SK-N-SH treated with all-trans-retinoic acid at 6 μM for 48 hours (cell line): ENCODE measurements around the gene NPLOC4.

ENCODE experiments used
- ATAC-seq: fragments of 200-7000 bp; cut with Tn5 transposase; 3 replicates; pipeline ENCODE4 v1.9.1; 2020; ENCODE audit warnings: mild to moderate bottlenecking, moderate library complexity
- ARNTL ChIP-seq: fragments of 450-650 bp; formaldehyde crosslinking; IDR thresholded peaks from 2 replicates; pipeline ENCODE4 v1.5.0; 2020; ENCODE audit warnings: low read depth, mild to moderate bottlenecking, moderate library complexity, borderline replicate concordance
- BACH2 ChIP-seq: fragments of 250-450 bp; sonication (Bioruptor Pico); IDR thresholded peaks from 2 replicates; pipeline ENCODE4 v1.9.0; 2021; ENCODE audit warnings: mild to moderate bottlenecking, borderline replicate concordance
- CREB5 ChIP-seq: fragments of 250-450 bp; sonication (Bioruptor Pico); IDR thresholded peaks from 2 replicates; pipeline ENCODE4 v1.5.1; 2020; ENCODE audit warnings: low read depth, mild to moderate bottlenecking, moderate library complexity
- CSRNP3 ChIP-seq: fragments of 250-450 bp; sonication (Bioruptor Pico); IDR thresholded peaks from 2 replicates; pipeline ENCODE4 v1.5.1; 2021; ENCODE audit warnings: mild to moderate bottlenecking, moderate library complexity
- ESRRG ChIP-seq: fragments of 250-450 bp; sonication (Bioruptor Pico); IDR thresholded peaks from 2 replicates; pipeline ENCODE4 v1.6.1; 2021; ENCODE audit warnings: mild to moderate bottlenecking
- ISL1 ChIP-seq: fragments of 250-450 bp; sonication (Bioruptor Pico); IDR thresholded peaks from 2 replicates; pipeline ENCODE4 v2.1.2; 2022; ENCODE audit warnings: mild to moderate bottlenecking, moderate library complexity
- OSR1 ChIP-seq: fragments of 250-450 bp; sonication (Bioruptor Pico); IDR thresholded peaks from 2 replicates; pipeline ENCODE4 v1.8.0; 2022; ENCODE audit warnings: moderate library complexity, mild to moderate bottlenecking, inconsistent platforms
- PATZ1 ChIP-seq: fragments of 250-450 bp; sonication (Bioruptor Pico); IDR thresholded peaks from 2 replicates; pipeline ENCODE4 v1.8.0; 2020; ENCODE audit warnings: mild to moderate bottlenecking, moderate library complexity, borderline replicate concordance
- POU6F1 ChIP-seq: fragments of 250-450 bp; sonication (Bioruptor Pico); IDR thresholded peaks from 2 replicates; pipeline ENCODE4 v1.8.0; 2021; ENCODE audit warnings: low read depth, mild to moderate bottlenecking, moderate library complexity, borderline replicate concordance
- PPARA ChIP-seq: fragments of 250-450 bp; sonication (Bioruptor Pico); IDR thresholded peaks from 2 replicates; pipeline ENCODE4 v1.5.0; 2020; ENCODE audit warnings: mild to moderate bottlenecking, borderline replicate concordance
- RARB ChIP-seq: fragments of 250-450 bp; sonication (Bioruptor Pico); IDR thresholded peaks from 2 replicates; pipeline ENCODE4 v1.8.0; 2021; ENCODE audit warnings: mild to moderate bottlenecking, moderate library complexity
- SNAI2 ChIP-seq: fragments of 250-450 bp; sonication (Bioruptor Pico); IDR thresholded peaks from 2 replicates; pipeline ENCODE4 v1.5.0; 2020; ENCODE audit warnings: mild to moderate bottlenecking, moderate library complexity
- TOX ChIP-seq: fragments of 250-450 bp; sonication (Bioruptor Pico); IDR thresholded peaks from 2 replicates; pipeline ENCODE4 v1.8.0; 2021; ENCODE audit warnings: mild to moderate bottlenecking, moderate library complexity, borderline replicate concordance
- TSHZ2 ChIP-seq: fragments of 250-450 bp; sonication (Bioruptor Pico); IDR thresholded peaks from 2 replicates; pipeline ENCODE4 v1.5.0; 2020; ENCODE audit warnings: mild to moderate bottlenecking, moderate library complexity
- ZC3H10 ChIP-seq: fragments of 250-450 bp; sonication (Bioruptor Pico); IDR thresholded peaks from 2 replicates; pipeline ENCODE4 v1.5.1; 2021; ENCODE audit warnings: mild to moderate bottlenecking, moderate library complexity
- ZFP30 ChIP-seq: fragments of 450-650 bp; formaldehyde crosslinking; IDR thresholded peaks from 2 replicates; pipeline ENCODE4 v1.5.0; 2022; ENCODE audit warnings: mild to moderate bottlenecking, moderate library complexity
- ZNF70 ChIP-seq: fragments of 450-650 bp; formaldehyde crosslinking; IDR thresholded peaks from 2 replicates; pipeline ENCODE4 v1.5.0; 2020; ENCODE audit warnings: mild to moderate bottlenecking, moderate library complexity
- ZNF8 ChIP-seq: fragments of 450-650 bp; formaldehyde crosslinking; IDR thresholded peaks from 2 replicates; pipeline ENCODE4 v1.5.0; 2020; ENCODE audit warnings: mild to moderate bottlenecking, moderate library complexity

The NPLOC4 gene

GRCh38 chr17:81537343-81537855 is 99.5 kb downstream of the NPLOC4 start (continued):
- no peak for TF ChIP-seq TSHZ2 (CRISPR knock-in tag)

GRCh38 chr17:81536299-81537290 is 100.3 kb downstream of the NPLOC4 start:
- ATAC-seq = peak; percentile 3; the same call in 1 of the 3 replicates
- TF ChIP-seq ZNF8 (no peak), PATZ1 (CRISPR knock-in tag) (no peak), TOX (CRISPR knock-in tag) (no peak), CREB5 (CRISPR knock-in tag) (no peak), BACH2 (CRISPR knock-in tag) (no peak), ISL1 (CRISPR knock-in tag) (no peak), ZNF70 (CRISPR knock-in tag) (no peak), ZFP30 (no peak), SNAI2 (no peak), ESRRG (CRISPR knock-in tag) (no peak), ZC3H10 (CRISPR knock-in tag) (no peak), OSR1 (CRISPR knock-in tag) (no peak), RARB (CRISPR knock-in tag) (no peak), CSRNP3 (CRISPR knock-in tag) (no peak), PPARA (CRISPR knock-in tag) (no peak), POU6F1 (no peak), ARNTL (CRISPR knock-in tag) (no peak), TSHZ2 (CRISPR knock-in tag) (no peak)
